Measurements from ENCODE around the gene TMEM255A. TPM values are rescaled to one million over a fixed set of nuclear protein-coding genes. Genes with fewer than 3 reads are reported as not detected.

The TMEM255A gene
- 1 to 10 TPM in 1 of 4 donors, under 1 TPM in 2, not detected in 1; 0.16 to 1.3 (median 0.56) TPM for total RNA-seq

- Histone ChIP-seq H3K4me1 (peaks cover 4 to 5% of the 10 kb centered on the region in 2 donors), H3K4me3 (peak within 1 kb of the TSS; percentile 44 to 50 (median 46)), H3K27ac (no peak within 1 kb of the TSS), H3K27me3 (peaks cover 0 to 9% (median 0%) of the 10 kb centered on the region in 3 donors), H3K36me3 (no peaks in the 10 kb centered on the region), H3K9me3 (no peaks in the 10 kb centered on the region)
- intact Hi-C loops (cut with DNase I; ENCODE audit: low total_unique reads): no loop called here
- DNase-seq (no peak), ATAC-seq (no peak)
- no peak for TF ChIP-seq POLR2A (IDR thresholded peaks at IDR 0.05)
- TF ChIP-seq, protein P1, sequence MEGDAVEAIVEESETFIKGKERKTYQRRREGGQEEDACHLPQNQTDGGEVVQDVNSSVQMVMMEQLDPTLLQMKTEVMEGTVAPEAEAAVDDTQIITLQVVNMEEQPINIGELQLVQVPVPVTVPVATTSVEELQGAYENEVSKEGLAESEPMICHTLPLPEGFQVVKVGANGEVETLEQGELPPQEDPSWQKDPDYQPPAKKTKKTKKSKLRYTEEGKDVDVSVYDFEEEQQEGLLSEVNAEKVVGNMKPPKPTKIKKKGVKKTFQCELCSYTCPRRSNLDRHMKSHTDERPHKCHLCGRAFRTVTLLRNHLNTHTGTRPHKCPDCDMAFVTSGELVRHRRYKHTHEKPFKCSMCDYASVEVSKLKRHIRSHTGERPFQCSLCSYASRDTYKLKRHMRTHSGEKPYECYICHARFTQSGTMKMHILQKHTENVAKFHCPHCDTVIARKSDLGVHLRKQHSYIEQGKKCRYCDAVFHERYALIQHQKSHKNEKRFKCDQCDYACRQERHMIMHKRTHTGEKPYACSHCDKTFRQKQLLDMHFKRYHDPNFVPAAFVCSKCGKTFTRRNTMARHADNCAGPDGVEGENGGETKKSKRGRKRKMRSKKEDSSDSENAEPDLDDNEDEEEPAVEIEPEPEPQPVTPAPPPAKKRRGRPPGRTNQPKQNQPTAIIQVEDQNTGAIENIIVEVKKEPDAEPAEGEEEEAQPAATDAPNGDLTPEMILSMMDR (IDR thresholded peaks at IDR 0.05 in 4 of 5, conservative IDR thresholded peaks at IDR 0.05 in 1 of 5): no peak
- in situ Hi-C loops (cut with MboI; ENCODE audit: low sequenced_read_pairs in 4 of 4): no loop called here
Measured at GRCh38 chrX:120310861-120311726, at the start of gene TMEM255A. TMEM255A (minus strand) TSS chrX:120311461; CDS start chrX:120311309, 152 bp downstream.

GRCh38 chrX:120358737-120359456 lies 47.6 kb upstream of the TMEM255A start:
- Histone ChIP-seq H3K4me1 (peaks cover 6 to 7% of the 10 kb centered on the region in 2 donors), H3K36me3 (no peaks in the 10 kb centered on the region), H3K9me3 (no peaks in the 10 kb centered on the region), H3K27me3 (no peaks in the 10 kb centered on the region), H3K27ac (no peak overlapping the region), H3K4me3 (no peak overlapping the region)
- DNase-seq (no peak), ATAC-seq (no peak)
- intact Hi-C loops (cut with DNase I; ENCODE audit: low total_unique reads) (no loop called here), in situ Hi-C loops (cut with MboI; ENCODE audit: low sequenced_read_pairs in 4 of 4) (loop anchor here in 1 of 4 donors (25.0 kb wide), 1 partner anchor 103 kb away; the partner anchor contains the start of gene LAMP2)
- TF ChIP-seq, protein P1 (IDR thresholded peaks at IDR 0.05 in 4 of 5, conservative IDR thresholded peaks at IDR 0.05 in 1 of 5): no peak
- TF ChIP-seq POLR2A (IDR thresholded peaks at IDR 0.05): no peak

GRCh38 chrX:120357186-120357585 lies 45.9 kb upstream of the TMEM255A start:
- intact Hi-C loops (cut with DNase I; ENCODE audit: low total_unique reads): no loop called here

GRCh38 chrX:120356084-120356483 lies 44.8 kb upstream of the TMEM255A start:
- H3K4me3 ChIP-seq: no peak overlapping the region
- H3K27ac ChIP-seq: no peak overlapping the region
- intact Hi-C loops (cut with DNase I; ENCODE audit: low total_unique reads) (no loop called here), in situ Hi-C loops (cut with MboI; ENCODE audit: low sequenced_read_pairs in 4 of 4) (loop anchor here in 1 of 4 donors (25.0 kb wide), 1 partner anchor 106 kb away; the partner anchor contains the start of gene LAMP2)
- no peaks in the 10 kb centered on the region for H3K27me3 ChIP-seq
- TF ChIP-seq, protein P1 (IDR thresholded peaks at IDR 0.05 in 4 of 5, conservative IDR thresholded peaks at IDR 0.05 in 1 of 5): no peak
- no peak for TF ChIP-seq POLR2A (IDR thresholded peaks at IDR 0.05)
- DNase-seq: no peak
- H3K36me3 ChIP-seq: no peaks in the 10 kb centered on the region
- H3K9me3 ChIP-seq: no peaks in the 10 kb centered on the region
- H3K4me1 ChIP-seq: peaks cover under 1 to 6% of the 10 kb centered on the region in 2 donors
- no peak for ATAC-seq

More at GRCh38 chrX:120357186-120357585, 45.9 kb upstream of the TMEM255A start:
- no peaks in the 10 kb centered on the region for H3K27me3 ChIP-seq
- TF ChIP-seq, protein P1 (IDR thresholded peaks at IDR 0.05 in 4 of 5, conservative IDR thresholded peaks at IDR 0.05 in 1 of 5): no peak
- TF ChIP-seq POLR2A (IDR thresholded peaks at IDR 0.05): no peak
- DNase-seq (no peak), ATAC-seq (no peak)
- no peaks in the 10 kb centered on the region for H3K36me3 ChIP-seq
- peaks cover 6 to 7% of the 10 kb centered on the region in 2 donors for H3K4me1 ChIP-seq
- no peak overlapping the region for H3K4me3 ChIP-seq
- H3K9me3 ChIP-seq: no peaks in the 10 kb centered on the region
- H3K27ac ChIP-seq: no peak overlapping the region
- in situ Hi-C loops (cut with MboI; ENCODE audit: low sequenced_read_pairs in 4 of 4): loop anchor here in 1 of 4 donors (25.0 kb wide), 1 partner anchor 105 kb away; the partner anchor contains the start of gene LAMP2

All from gastrocnemius medialis (tissue), 4 donors.